A172 (cell line): Measurements from ENCODE around the gene SETBP1. TPM values are rescaled to one million over a fixed set of nuclear protein-coding genes. Genes with fewer than 3 reads are reported as not detected.

Experiments
- DNase-seq: peaks from one replicate; pipeline ENCODE4 v3.0.0-alpha.2; 2015; ENCODE audit warnings: low spot score
- total RNA-seq: library from RNA; depleted of rRNA; stranded (reverse); fragments of >200 nt; shearing (Covaris generic); gene quantifications from 2 replicates; pipeline ENCODE4 v1.2.3, GENCODE V29; 2014

Gene SETBP1
- total RNA-seq, 1 experiment from 2014 or later, result 0.10 TPM

DNA sequence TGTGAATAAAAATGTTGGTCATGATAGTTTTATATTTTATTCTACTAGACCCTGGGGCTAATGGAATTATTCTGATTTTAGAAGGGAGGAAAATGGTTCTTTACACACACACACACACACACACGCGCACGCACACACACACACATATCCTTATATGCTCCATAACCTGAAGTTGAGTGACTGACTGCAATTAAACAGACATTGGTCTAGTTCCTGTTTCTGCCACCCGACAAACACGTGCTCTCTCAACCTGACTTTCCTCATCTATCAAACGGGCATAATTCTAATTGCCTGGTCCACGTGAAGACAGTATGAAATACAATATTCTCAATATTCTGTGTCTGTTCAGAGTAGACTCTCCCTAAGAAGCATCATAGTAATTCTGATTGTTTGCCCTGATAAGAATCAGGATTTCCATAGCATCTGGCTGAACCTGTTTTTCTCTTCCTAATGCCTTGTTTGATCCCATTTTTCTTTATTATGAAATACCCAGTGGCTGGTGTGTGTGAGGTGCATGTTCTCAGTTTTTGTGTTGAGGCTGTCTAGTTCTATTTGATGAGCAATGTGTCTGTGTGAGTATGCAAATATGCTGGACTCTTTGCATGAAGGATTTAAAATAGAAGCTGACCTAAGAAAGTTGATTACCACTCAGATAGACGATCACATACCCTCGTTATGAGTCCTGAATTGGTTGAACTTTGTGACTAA is 51.0 kb downstream of the SETBP1 start:
- DNase-seq, result no peak

DNA sequence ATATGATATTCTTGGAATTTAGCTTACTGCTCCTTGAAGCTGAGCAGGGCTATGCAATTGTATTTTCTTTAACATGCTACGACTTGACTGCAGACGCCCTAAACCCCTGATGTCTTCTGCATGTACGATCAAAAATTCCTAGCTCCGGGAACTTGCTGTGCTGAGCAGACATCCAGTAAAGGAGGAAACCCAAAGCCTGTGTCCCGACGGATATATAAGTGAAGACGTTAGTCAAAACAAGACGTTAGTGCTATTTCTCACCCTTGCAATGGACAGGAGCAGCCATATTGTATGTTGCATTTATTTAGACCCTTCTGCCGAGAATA is 51.5 kb downstream of the SETBP1 start:
- no peak for DNase-seq

DNA sequence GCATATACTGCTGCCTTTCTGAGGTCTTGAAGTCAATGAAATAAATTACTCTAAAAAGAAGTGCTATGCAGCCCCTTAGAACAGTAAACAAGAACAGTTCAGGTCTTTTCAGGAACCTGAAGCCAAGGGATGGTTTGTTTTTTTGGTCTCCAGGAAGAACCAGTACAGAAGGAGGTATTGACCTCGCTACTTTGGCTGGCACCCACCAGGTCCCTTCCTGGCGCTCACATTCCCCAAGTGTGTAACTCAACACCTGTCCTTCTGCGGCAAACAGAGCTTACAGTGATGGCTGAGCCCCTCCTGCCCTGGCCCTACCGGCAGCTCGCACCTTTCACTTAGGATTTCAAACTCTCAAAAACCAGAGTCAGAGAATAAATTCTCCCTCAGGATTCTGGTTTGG is 51.9 kb downstream of the SETBP1 start:
- no peak for DNase-seq

DNA sequence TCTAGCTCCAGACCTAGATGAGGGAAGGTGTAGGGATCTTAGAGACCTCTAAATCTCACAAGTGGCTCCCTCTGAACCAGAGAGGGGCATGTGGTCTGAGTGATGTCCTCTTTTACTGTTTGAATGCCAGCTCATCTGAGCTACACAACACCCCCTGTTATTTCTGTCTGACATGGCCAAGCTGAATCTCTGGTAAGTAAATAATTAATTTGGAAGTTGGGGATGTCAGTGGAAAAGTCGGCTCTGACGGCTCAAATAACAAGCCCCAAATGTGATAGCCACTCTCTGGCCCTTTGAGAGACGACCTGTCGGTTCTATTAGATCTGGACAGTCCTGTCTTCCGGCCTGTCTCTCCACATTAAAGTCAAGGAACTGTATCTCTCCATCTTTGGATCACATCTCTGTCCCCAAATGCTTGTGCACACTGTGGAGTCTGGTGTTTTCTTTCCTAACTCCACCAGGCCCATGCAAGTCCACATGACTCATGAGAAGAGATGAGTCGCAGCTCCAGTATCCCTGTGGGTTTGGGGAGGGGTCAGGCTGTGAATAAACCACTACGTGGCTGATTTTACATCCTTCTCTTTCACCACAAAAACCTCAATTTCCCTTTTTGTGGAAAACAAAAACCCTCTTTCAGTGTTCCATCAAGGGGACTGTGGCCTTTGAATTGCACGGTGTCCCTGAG is 52.5 kb downstream of the SETBP1 start:
- DNase-seq, result peak; percentile 55

DNA sequence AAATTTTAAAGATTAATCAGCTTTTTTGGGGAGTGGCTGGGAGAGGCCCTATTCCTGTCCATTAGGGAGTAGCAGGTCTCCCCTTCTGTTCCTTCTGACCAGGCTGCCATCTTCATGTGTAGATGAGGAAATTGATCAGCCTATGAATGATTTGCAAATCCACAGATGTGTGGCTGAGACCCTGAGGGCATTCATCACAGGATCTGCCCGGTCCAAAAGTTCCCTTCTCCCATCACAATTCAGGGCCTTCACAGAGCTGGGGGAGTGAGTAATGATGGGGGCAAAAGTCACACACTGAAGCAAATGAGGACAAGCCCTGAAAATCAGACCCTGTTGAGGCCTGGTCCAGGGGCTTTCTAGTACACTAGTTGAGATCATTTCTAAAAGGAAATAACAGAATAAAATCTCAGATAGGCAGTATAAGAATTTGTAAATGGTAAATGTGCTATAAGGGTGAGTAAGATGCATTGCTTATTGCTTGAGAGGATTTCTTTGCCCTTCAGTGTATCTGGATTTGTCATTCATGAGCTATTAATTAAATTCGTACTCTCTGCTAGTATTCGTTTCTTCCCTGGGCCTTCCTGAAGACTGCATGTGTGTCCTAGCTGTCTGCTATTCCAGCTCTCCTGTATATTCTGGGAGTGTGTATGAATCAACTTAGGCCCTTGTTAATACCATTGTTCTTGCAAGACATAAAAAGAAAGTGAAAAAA is 53.2 kb downstream of the SETBP1 start:
- no peak for DNase-seq

DNA sequence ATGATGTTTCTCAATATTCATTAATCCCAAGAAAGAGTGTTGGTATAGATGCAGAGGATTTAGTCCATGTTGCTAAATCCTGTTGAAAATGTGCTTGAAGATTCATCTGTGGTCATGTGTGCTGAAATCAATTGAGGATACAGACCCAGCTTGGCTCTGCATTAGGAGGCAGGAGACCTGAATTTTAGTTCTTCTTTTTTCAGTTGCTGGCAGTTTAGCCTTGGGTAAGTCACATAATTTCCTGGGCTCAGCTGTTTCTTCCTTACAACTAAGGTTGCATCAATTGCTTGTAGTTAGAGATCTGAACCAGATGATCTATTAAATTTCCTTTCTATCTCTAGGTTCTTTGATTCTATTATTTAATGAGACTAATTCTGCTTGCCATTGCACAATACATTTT is 54.4 kb downstream of the SETBP1 start:
- DNase-seq, result no peak

DNA sequence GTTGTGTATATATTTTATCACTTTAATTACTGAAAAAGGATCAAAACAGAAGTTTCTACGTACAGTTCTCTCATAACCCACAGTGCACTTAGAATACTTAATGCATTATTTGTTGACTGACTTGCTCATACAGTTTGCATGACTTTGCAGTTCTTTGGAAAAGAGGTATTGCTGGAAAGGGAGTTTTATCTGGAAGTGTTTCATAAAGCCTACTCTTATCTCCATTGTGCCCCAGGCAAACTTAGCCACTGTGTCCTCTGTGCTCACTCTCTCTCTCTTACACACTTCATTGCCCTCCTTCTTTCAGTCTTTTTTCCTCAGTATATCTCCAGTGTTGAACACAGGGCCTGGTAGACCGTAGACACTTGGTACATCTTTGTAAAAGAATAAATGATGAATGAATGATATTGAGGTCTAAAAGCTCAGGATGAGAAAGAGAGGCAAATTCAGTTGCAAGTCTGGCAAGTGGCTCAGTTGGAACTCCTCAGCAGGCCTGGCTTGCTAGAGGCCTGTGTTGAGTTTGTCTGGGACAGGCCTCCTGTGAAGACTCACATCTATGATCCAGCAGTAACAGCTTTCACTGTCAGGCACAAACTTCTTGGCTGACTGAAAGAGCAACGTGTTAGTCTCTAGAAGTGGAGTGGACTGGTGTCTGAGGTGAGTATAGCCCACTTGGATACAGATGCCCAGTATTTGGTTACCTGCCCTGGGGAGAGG is 56.1 kb downstream of the SETBP1 start:
- no peak for DNase-seq

DNA sequence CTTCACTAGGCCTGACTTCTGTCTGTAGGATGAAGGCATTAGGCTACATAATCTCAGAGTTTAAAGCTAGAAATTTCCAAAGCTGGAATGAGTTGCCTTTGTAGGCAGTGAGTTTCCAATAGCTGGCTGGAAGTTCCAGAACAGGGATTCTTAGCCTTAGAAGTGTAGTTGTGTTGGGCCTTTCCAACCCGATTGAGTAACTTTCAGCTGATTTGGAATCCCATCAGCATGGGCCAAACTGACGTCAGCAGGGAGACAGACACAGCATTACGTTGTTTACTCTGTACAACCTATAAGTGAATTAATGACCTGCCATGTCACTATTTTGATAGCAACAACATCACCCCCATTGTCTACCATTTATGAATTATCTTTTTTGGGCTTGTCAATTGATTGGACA is 56.9 kb downstream of the SETBP1 start:
- no peak for DNase-seq

DNA sequence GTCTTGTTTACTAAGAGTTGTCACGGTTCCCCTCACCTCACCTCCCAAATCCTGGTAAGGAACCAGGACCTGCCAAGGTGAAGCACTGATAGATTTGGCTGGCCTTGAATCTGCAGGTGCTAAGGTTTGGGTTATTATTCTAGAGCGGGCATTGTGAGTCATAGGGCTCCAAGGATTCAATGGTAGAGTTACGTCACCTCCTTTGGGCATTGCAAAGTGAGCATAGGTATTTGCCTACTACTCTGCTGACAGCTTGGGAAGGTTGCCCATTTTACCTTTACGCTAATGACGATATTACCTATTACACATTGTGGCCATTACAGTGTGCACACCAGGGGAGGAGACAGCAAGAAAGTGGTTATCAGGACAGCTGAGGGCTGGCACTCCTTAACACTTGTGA is 59.3 kb downstream of the SETBP1 start:
- no peak for DNase-seq

DNA sequence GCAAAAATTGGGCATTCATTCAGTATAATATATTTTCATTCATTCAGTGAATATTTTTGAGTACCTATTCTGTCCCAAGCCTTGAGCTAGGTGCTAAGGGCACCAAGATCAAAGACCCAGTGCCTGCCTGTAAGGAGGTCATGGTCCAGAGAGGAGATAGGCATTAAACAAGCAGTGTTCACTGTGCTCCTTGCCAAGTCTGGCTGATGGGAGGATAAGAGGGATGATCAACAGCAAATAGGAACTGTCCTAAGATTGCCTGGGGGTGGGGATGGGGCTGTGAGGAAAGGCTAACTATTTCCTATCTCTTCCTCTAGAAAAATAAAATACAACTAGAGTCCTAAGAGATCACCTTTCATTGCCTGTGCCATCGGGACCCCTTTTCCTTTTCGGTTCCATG is 60.4 kb downstream of the SETBP1 start:
- no peak for DNase-seq

DNA sequence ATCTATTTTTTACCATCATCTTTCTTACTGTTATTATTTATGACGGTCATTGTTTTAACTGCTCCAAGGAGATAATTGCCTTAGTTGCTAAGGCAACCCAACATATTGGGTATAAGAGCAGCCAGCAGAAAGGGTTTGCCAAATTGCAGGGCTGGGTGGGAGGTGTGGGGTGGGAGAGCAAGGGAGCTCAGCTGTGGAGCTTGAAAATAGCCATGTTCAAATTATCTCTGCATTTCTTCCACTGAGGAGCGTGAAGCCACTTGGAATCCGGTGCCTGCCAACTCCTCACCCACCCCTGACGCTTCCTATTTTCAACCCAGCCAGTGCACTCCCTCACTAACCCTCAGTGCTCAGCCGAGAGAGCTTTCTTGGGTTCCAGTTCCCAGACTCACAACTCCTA is 60.8 kb downstream of the SETBP1 start:
- no peak for DNase-seq

DNA sequence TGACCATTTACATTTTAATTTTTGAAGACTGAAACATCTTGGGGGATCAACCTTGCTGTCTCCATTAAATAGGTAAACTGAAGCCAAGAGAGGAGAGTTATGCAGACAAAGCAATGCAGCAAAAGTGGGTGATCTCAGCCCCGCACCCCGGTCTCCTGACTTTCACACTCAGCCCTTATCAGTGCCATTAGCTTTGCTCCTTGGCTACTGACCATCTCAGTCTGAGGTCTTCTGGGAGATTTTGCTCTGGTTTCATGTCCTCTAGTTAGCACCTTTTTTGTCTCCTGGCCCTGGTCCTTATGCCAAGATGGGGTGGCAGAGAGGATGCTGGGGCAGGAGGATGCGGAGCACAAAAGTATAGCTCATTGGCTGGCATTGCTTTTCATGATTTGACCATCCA is 61.4 kb downstream of the SETBP1 start:
- DNase-seq, result no peak

DNA sequence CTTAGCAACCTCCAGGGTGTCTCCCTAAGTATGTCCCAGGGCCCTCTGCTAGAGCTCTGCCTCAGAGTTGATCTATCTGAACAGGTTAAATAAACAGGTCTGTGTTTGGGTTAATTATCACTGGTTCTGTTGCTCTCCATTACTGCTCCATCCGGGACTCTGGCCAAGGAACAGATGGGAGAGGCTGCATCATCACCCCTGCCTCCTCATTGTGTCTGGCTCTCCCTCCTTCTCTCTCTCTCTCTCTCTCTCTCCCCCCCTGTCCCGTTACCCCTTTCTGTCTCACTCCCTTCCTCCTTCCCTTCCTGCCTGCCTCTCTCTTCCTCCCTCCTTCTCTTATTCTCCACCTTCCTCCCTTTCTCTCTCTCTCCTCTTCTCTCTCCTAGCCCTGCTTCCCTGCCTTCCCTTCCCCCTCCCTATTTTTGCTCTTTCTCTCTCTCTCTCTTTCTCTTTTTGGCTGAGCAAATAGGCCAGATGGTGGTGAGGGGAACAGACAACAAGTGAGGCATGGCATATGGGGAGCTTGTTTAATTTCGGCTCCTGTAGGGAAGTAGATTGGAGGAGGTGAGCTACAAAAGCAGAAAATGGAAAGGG is 62.1 kb downstream of the SETBP1 start:
- no peak for DNase-seq

DNA sequence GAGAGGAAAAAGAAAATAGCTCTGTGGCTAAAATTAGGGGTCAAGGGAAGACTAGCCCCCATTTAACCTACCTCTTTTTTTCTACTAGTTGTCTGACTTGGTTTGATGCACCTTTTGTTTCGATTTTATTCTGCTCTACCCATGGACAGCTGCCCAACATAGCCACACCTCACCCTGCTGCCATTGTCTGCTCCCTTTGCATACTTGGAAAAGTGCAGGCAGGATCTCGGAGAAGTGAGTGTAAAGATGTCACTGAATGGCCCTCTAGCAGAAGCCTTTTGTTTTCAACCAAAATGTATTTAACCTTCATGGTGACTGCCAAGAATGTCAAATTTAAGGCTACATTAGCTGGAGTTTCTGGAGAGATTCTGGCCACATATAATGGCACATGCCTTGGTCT is 62.9 kb downstream of the SETBP1 start:
- no peak for DNase-seq

DNA sequence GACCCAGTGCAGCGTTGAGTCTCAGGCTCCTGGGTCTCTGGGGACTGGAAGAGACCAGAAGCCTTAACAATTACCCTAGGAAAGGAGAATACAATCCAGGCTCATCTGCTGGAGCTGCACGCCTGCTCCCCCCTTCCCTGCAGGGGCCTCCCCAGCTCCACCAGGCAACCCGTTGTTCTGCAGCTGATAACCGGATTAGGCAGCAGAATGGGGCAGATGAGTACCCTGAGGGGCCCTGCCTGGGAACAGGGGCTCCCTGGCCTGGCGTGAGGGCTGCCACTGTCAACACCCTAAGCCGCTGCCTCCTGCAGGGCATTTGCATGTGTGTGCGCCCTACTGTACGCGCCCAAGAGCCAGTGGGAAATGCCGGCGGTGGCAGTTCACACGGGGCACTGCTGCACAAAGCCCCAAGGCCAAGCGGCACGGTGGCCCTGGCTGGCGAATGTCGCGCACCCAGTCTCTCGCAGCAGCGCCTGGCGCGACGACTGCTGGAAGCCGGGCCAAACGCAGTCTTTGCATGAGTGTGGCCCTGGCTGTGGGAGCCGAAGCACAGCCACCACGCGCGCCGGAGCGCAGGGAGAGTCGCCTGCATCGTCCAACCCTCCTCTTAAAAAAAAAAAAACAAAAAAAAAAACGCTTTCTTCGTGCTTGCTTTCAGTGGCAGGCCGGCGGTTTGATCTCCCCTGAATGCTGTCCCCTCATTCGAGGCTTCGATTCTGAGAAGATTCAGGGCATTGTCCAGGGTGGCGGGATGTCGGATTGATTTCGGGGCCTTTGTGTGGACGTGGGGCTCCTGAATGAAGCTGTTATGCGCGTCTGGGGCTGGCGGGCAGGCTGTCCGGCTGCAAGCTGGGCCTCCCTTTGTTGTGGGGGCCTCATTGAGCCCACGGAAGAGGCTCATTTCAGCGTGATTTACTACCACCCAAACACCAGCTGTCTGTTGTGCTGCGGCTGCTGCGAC is 63.8 kb downstream of the SETBP1 start:
- no peak for DNase-seq

DNA sequence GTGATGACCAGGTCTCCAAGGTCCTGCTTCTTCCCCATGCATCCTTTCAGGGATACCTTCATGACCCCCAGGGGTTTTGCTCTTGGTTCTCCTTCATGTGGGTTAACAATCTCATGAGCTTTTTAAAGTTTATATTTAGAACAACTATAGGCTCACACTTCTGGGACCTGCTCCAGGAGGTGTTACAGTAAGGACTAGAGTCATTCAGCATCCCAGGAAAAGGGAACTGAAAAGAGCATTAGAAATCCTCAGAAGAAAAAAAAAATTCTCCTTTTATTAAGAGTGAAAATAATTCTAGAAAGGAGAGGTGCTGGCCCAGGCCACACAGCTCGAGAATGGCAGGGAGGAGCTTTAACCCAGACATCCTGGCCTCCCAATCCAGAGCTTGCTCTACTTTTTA is 66.5 kb downstream of the SETBP1 start:
- no peak for DNase-seq

DNA sequence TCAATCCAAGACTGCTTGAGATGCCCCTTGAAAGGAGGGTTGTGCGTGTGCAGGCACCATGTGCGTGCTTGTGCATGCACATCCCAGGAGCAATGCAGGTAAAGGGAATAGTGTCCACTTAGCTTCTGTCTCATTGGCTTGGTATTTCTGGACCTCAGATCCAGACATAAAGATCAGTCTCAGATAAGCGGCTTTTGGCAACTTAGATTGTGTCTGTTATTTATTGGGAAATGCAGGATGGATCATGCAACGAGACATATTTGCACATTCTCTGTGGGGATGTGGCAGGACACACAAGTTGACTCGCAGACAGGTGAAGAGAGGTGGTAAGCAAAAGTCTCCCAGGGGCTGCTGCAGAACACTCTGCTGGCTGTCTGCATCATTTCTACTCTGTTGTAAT is 67.9 kb downstream of the SETBP1 start:
- no peak for DNase-seq

DNA sequence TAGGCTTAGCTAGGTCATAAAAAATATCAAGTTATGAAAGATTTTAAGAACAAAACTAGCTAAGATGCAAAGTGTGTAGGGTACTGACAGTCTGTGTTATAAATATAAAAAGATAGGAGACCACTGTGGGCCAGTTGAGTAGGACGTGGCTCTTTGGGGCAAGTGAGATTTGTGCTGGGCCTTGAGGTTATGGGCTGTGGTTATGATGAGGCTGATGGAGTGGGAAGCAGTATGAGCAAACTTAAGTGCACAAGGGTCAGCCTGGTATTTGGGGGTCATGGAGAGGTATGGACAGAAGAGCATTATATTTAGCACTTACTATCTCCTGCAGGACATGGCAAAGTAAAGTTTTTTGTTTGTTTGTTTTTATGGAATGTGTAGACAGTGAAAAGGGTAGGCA is 70.1 kb downstream of the SETBP1 start:
- DNase-seq, result no peak

DNA sequence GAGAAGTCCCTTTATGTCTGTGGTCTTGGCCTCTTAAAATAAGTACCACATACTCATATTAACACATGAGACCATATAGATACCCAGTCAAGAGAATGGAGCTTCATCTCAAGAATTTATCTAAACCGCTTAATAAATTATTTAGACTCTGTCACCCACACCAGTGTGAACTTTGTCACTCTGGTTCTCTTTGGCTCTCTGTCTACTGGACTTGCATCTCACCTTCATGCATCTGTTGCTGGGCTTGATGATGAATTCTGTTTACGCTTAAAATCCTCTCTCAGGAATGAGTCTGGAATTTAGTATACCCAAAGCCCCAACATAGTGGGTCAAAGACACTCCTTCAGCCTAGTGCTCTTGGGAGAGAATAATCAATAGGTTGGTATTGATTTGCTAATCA is 73.9 kb downstream of the SETBP1 start:
- DNase-seq, result no peak

DNA sequence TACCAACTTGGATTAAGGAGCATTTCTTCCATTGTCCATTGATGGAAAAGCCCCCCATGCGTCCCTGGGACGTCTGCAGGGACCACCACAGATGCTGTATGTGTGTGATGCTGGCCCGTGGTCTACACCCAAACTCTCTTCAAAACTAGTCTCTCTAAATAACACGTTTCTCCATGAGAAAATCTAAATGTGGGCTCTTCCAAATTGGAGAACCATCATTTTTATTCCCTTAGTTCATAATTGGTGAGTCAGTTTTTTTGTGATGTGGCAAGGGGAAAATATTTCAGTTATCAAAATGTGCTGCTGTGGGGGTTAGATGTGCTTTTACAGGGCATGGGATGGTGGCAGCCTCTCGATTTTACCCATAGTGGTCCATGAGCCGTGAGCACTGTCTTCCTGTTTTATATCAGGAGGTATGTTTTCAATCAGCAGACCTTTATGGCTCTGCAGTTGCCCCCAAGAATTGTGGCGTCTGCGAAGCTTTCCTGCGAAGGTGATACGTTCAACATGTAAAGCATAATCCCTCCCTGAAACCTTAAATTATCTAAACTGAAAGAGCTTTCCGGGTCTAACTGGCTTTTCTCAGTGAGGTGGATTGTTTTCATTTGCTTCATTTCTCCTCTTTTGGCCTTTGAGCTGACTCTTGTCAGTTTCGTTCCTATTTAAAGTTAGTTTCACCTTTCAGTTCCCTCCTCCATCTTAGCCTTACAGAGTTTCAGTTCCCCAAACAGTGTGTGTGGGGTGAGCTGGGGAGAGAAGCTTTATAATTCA is 78.4 kb downstream of the SETBP1 start:
- DNase-seq, result no peak
